SK-N-SH treated with all-trans-retinoic acid at 6 μM for 48 hours (cell line): Measurements from ENCODE around the gene RALBP1.

ENCODE experiments used
- ATAC-seq: fragments of 200-7000 bp; cut with Tn5 transposase; 3 replicates; pipeline ENCODE4 v1.9.1; 2020; ENCODE audit warnings: mild to moderate bottlenecking, moderate library complexity
- ARNTL ChIP-seq: fragments of 450-650 bp; formaldehyde crosslinking; IDR thresholded peaks from 2 replicates; pipeline ENCODE4 v1.5.0; 2020; ENCODE audit warnings: low read depth, mild to moderate bottlenecking, moderate library complexity, borderline replicate concordance
- BACH2 ChIP-seq: fragments of 250-450 bp; sonication (Bioruptor Pico); IDR thresholded peaks from 2 replicates; pipeline ENCODE4 v1.9.0; 2021; ENCODE audit warnings: mild to moderate bottlenecking, borderline replicate concordance
- CREB5 ChIP-seq: fragments of 250-450 bp; sonication (Bioruptor Pico); IDR thresholded peaks from 2 replicates; pipeline ENCODE4 v1.5.1; 2020; ENCODE audit warnings: low read depth, mild to moderate bottlenecking, moderate library complexity
- CSDC2 ChIP-seq: fragments of 250-450 bp; sonication (Bioruptor Pico); IDR thresholded peaks from 2 replicates; pipeline ENCODE4 v1.5.0; 2020; ENCODE audit warnings: mild to moderate bottlenecking, moderate library complexity
- ESRRG ChIP-seq: fragments of 250-450 bp; sonication (Bioruptor Pico); IDR thresholded peaks from 2 replicates; pipeline ENCODE4 v1.6.1; 2021; ENCODE audit warnings: mild to moderate bottlenecking
- GLIS3 ChIP-seq: fragments of 250-450 bp; sonication (Bioruptor Pico); IDR thresholded peaks from 2 replicates; pipeline ENCODE4 v1.5.0; 2020; ENCODE audit warnings: mild to moderate bottlenecking, moderate library complexity
- ISL1 ChIP-seq: fragments of 250-450 bp; sonication (Bioruptor Pico); IDR thresholded peaks from 2 replicates; pipeline ENCODE4 v2.1.2; 2022; ENCODE audit warnings: mild to moderate bottlenecking, moderate library complexity
- OSR1 ChIP-seq: fragments of 250-450 bp; sonication (Bioruptor Pico); IDR thresholded peaks from 2 replicates; pipeline ENCODE4 v1.8.0; 2022; ENCODE audit warnings: moderate library complexity, mild to moderate bottlenecking, inconsistent platforms
- PPARA ChIP-seq: fragments of 250-450 bp; sonication (Bioruptor Pico); IDR thresholded peaks from 2 replicates; pipeline ENCODE4 v1.5.0; 2020; ENCODE audit warnings: mild to moderate bottlenecking, borderline replicate concordance
- RARB ChIP-seq: fragments of 250-450 bp; sonication (Bioruptor Pico); IDR thresholded peaks from 2 replicates; pipeline ENCODE4 v1.8.0; 2021; ENCODE audit warnings: mild to moderate bottlenecking, moderate library complexity
- SNAI2 ChIP-seq: fragments of 250-450 bp; sonication (Bioruptor Pico); IDR thresholded peaks from 2 replicates; pipeline ENCODE4 v1.5.0; 2020; ENCODE audit warnings: mild to moderate bottlenecking, moderate library complexity
- TCF4 ChIP-seq: fragments of 250-450 bp; sonication (Bioruptor Pico); IDR thresholded peaks from 2 replicates; pipeline ENCODE4 v1.8.0; 2021; ENCODE audit warnings: mild to moderate bottlenecking, moderate library complexity, borderline replicate concordance
- TOX ChIP-seq: fragments of 250-450 bp; sonication (Bioruptor Pico); IDR thresholded peaks from 2 replicates; pipeline ENCODE4 v1.8.0; 2021; ENCODE audit warnings: mild to moderate bottlenecking, moderate library complexity, borderline replicate concordance
- TSHZ2 ChIP-seq: fragments of 250-450 bp; sonication (Bioruptor Pico); IDR thresholded peaks from 2 replicates; pipeline ENCODE4 v1.5.0; 2020; ENCODE audit warnings: mild to moderate bottlenecking, moderate library complexity
- ZC3H10 ChIP-seq: fragments of 250-450 bp; sonication (Bioruptor Pico); IDR thresholded peaks from 2 replicates; pipeline ENCODE4 v1.5.1; 2021; ENCODE audit warnings: mild to moderate bottlenecking, moderate library complexity
- ZFP3 ChIP-seq: fragments of 250-450 bp; sonication (Bioruptor Pico); IDR thresholded peaks from 2 replicates; pipeline ENCODE4 v1.5.0; 2020; ENCODE audit warnings: mild to moderate bottlenecking, moderate library complexity
- ZNF565 ChIP-seq: fragments of 450-650 bp; formaldehyde crosslinking; conservative IDR thresholded peaks from 2 replicates; pipeline ENCODE4 v1.5.0; 2020; ENCODE audit warnings: low read depth, mild to moderate bottlenecking, moderate library complexity
- ZNF70 ChIP-seq: fragments of 450-650 bp; formaldehyde crosslinking; IDR thresholded peaks from 2 replicates; pipeline ENCODE4 v1.5.0; 2020; ENCODE audit warnings: mild to moderate bottlenecking, moderate library complexity
- TF ChIP-seq, protein P1 (sequence below): fragments of 250-450 bp; sonication (Bioruptor Pico); IDR thresholded peaks from 2 replicates; pipeline ENCODE4 v1.8.0; 2020; ENCODE audit warnings: mild to moderate bottlenecking, moderate library complexity, borderline replicate concordance
- TF ChIP-seq, protein P2 (sequence below): fragments of 250-450 bp; sonication (Bioruptor Pico); IDR thresholded peaks from 2 replicates; pipeline ENCODE4 v1.5.1; 2021; ENCODE audit warnings: mild to moderate bottlenecking, moderate library complexity

RALBP1 gene

GRCh38 chr18:9537677-9538076 lies 62.4 kb downstream of the RALBP1 start:
- no peak for TF ChIP-seq OSR1 (CRISPR knock-in tag)
- TF ChIP-seq TCF4 (CRISPR knock-in tag) = no peak
- TF ChIP-seq ZC3H10 (CRISPR knock-in tag) = no peak
- no peak for TF ChIP-seq RARB (CRISPR knock-in tag)
- no peak for TF ChIP-seq CREB5 (CRISPR knock-in tag)
- no peak for ATAC-seq

DNA sequence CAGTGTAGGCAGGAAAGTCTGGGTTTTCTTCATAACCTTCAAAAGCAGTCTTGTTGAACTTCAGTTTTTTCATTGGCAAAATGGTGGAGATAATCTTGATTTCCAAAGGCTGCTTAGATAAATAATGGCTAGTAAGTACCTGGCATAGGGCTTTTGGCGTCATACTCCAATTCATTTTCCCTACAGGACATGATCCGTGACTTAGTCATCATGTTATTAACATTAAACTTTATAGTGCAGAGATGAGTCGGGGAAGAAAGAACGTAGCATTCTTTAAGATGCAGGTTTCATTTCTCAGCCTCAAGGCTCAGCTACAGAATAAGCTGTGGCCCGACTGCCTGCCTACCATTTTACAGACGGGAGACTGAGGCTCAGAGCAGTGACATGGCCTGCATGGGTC lies 64.0 kb downstream of the RALBP1 start:
- TF ChIP-seq ZFP3 (CRISPR knock-in tag) (no peak), CSDC2 (CRISPR knock-in tag) (no peak), ARNTL (CRISPR knock-in tag) (no peak), OSR1 (CRISPR knock-in tag) (no peak), ISL1 (CRISPR knock-in tag) (no peak), ESRRG (CRISPR knock-in tag) (no peak), GLIS3 (CRISPR knock-in tag) (no peak), TCF4 (CRISPR knock-in tag) (no peak), PPARA (CRISPR knock-in tag) (no peak), RARB (CRISPR knock-in tag) (no peak), BACH2 (CRISPR knock-in tag) (no peak), ZC3H10 (CRISPR knock-in tag) (no peak), TSHZ2 (CRISPR knock-in tag) (no peak), ZNF565 (CRISPR knock-in tag) (no peak), SNAI2 (CRISPR knock-in tag) (no peak)
- TF ChIP-seq, protein P1, sequence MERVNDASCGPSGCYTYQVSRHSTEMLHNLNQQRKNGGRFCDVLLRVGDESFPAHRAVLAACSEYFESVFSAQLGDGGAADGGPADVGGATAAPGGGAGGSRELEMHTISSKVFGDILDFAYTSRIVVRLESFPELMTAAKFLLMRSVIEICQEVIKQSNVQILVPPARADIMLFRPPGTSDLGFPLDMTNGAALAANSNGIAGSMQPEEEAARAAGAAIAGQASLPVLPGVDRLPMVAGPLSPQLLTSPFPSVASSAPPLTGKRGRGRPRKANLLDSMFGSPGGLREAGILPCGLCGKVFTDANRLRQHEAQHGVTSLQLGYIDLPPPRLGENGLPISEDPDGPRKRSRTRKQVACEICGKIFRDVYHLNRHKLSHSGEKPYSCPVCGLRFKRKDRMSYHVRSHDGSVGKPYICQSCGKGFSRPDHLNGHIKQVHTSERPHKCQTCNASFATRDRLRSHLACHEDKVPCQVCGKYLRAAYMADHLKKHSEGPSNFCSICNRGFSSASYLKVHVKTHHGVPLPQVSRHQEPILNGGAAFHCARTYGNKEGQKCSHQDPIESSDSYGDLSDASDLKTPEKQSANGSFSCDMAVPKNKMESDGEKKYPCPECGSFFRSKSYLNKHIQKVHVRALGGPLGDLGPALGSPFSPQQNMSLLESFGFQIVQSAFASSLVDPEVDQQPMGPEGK (CRISPR knock-in tag) = no peak
- peak; percentile 47 for ATAC-seq

- ATAC-seq = no peak
- TF ChIP-seq, protein P2, sequence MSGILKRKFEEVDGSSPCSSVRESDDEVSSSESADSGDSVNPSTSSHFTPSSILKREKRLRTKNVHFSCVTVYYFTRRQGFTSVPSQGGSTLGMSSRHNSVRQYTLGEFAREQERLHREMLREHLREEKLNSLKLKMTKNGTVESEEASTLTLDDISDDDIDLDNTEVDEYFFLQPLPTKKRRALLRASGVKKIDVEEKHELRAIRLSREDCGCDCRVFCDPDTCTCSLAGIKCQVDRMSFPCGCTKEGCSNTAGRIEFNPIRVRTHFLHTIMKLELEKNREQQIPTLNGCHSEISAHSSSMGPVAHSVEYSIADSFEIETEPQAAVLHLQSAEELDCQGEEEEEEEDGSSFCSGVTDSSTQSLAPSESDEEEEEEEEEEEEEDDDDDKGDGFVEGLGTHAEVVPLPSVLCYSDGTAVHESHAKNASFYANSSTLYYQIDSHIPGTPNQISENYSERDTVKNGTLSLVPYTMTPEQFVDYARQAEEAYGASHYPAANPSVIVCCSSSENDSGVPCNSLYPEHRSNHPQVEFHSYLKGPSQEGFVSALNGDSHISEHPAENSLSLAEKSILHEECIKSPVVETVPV (CRISPR knock-in tag) = no peak
- TF ChIP-seq ARNTL (CRISPR knock-in tag) = no peak
- TF ChIP-seq, protein P1 (CRISPR knock-in tag) = no peak
- no peak for TF ChIP-seq ZFP3 (CRISPR knock-in tag)
- no peak for TF ChIP-seq ZNF70 (CRISPR knock-in tag)
- TF ChIP-seq ZNF565 (CRISPR knock-in tag) = no peak
- no peak for TF ChIP-seq RARB (CRISPR knock-in tag)
Observed at GRCh38 chr18:9539938-9540337, 64.6 kb downstream of the RALBP1 start.

DNA sequence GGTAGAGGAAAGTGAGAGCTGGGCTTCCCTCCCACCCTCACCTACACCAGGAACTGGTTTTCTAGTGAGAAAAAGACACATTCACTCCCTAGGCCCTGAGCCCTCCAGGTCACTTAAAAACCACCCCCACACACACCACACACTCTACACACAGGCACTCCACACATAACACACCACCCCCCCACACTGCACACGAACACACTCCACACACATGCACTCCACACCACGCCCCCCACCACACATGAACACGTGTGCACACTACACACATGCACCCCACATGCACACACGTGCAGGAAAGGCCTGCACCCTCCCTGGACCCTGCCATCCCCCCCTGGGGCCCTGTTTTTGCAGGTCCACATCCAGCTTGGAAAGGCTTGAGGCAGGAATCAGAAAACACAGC lies 67.6 kb downstream of the RALBP1 start:
- no peak for ATAC-seq
- TF ChIP-seq ZC3H10 (CRISPR knock-in tag) (no peak), CREB5 (CRISPR knock-in tag) (no peak), ZNF70 (CRISPR knock-in tag) (no peak), TOX (CRISPR knock-in tag) (no peak), TSHZ2 (CRISPR knock-in tag) (no peak), PPARA (CRISPR knock-in tag) (no peak), CSDC2 (CRISPR knock-in tag) (no peak), BACH2 (CRISPR knock-in tag) (no peak), TCF4 (CRISPR knock-in tag) (no peak), GLIS3 (CRISPR knock-in tag) (no peak)
